H9 (cell line): ENCODE results near the gene CYB5R2. TPM values are rescaled to one million over a fixed set of nuclear protein-coding genes. Genes with fewer than 3 reads are reported as not detected.

Experiments
- DNase-seq: peaks from one replicate; pipeline ENCODE4 v3.0.0-alpha.2; 2017
- H2AFZ ChIP-seq: one replicate; pipeline ENCODE4 v1.6.1; 2013; ENCODE audit warnings: mild to moderate bottlenecking, low read length, control low read depth, moderate library complexity
- H2AK5ac ChIP-seq: 2 replicates; pipeline ENCODE4 v1.6.1; 2013; ENCODE audit warnings: low read length, control low read depth, mixed read lengths; ENCODE audit not compliant: insufficient read length
- H2BK120ac ChIP-seq: one replicate; pipeline ENCODE4 v1.6.1; 2013; ENCODE audit warnings: low read depth, mild to moderate bottlenecking, low read length, control low read depth, inconsistent platforms; ENCODE audit not compliant: poor library complexity, severe bottlenecking
- H2BK12ac ChIP-seq: 2 replicates; pipeline ENCODE4 v1.6.1; 2013; ENCODE audit warnings: low read length, control low read depth, mixed read lengths, low read depth; ENCODE audit not compliant: insufficient read length
- H2BK15ac ChIP-seq: 2 replicates; pipeline ENCODE4 v1.6.1; 2013; ENCODE audit warnings: low read depth, low read length, control low read depth
- H2BK20ac ChIP-seq: one replicate; pipeline ENCODE4 v1.6.1; 2013; ENCODE audit warnings: low read depth, mild to moderate bottlenecking, low read length, control low read depth, inconsistent platforms; ENCODE audit not compliant: poor library complexity, severe bottlenecking
- H2BK5ac ChIP-seq: 2 replicates; pipeline ENCODE4 v1.6.1; 2013; ENCODE audit warnings: low read length, control low read depth, mixed read lengths; ENCODE audit not compliant: insufficient read length
- H3K14ac ChIP-seq: 2 replicates; pipeline ENCODE4 v1.6.1; 2013; ENCODE audit warnings: low read length, control low read depth; ENCODE audit not compliant: insufficient read depth
- H3K18ac ChIP-seq: 2 replicates; pipeline ENCODE4 v1.6.1; 2013; ENCODE audit warnings: low read depth, mild to moderate bottlenecking, mixed read lengths, low read length, control low read depth; ENCODE audit not compliant: insufficient read length
- H3K23ac ChIP-seq: 2 replicates; pipeline ENCODE4 v1.6.1; 2013; ENCODE audit warnings: low read length, control low read depth, mixed read lengths, low read depth; ENCODE audit not compliant: insufficient read length
- H3K23me2 ChIP-seq: 2 replicates; pipeline ENCODE4 v1.6.1; 2013; ENCODE audit warnings: low read depth, mild to moderate bottlenecking, mixed read lengths, low read length, control low read depth; ENCODE audit not compliant: insufficient read length, poor library complexity, severe bottlenecking
- H3K27ac ChIP-seq: 2 replicates; pipeline ENCODE4 v1.5.1; 2013; ENCODE audit warnings: low read length, control low read depth, mixed read lengths, low read depth; ENCODE audit not compliant: insufficient read length
- H3K27me3 ChIP-seq: 2 replicates; pipeline ENCODE4 v1.6.1; 2013; ENCODE audit warnings: low read length, control low read depth, inconsistent platforms; ENCODE audit not compliant: insufficient read depth
- H3K4ac ChIP-seq: 2 replicates; pipeline ENCODE4 v1.6.1; 2013; ENCODE audit warnings: low read depth, mild to moderate bottlenecking, control low read depth, inconsistent platforms, low read length, moderate library complexity
- H3K4me1 ChIP-seq: 2 replicates; pipeline ENCODE4 v1.6.1; 2013; ENCODE audit warnings: low read length, control low read depth, inconsistent platforms; ENCODE audit not compliant: insufficient read depth
- H3K4me2 ChIP-seq: 2 replicates; pipeline ENCODE4 v1.6.1; 2013; ENCODE audit warnings: low read length, control low read depth, mixed read lengths; ENCODE audit not compliant: insufficient read length, insufficient read depth
- H3K56ac ChIP-seq: 2 replicates; pipeline ENCODE4 v1.6.1; 2013; ENCODE audit warnings: low read depth, mild to moderate bottlenecking, mixed read lengths, low read length, control low read depth; ENCODE audit not compliant: insufficient read length
- H3K79me1 ChIP-seq: 2 replicates; pipeline ENCODE4 v1.6.1; 2013; ENCODE audit warnings: low read depth, mild to moderate bottlenecking, moderate library complexity, low read length, control low read depth, inconsistent platforms; ENCODE audit not compliant: insufficient read depth, poor library complexity, severe bottlenecking
- H3K79me2 ChIP-seq: 2 replicates; pipeline ENCODE4 v1.6.1; 2013; ENCODE audit warnings: low read length, control low read depth, inconsistent platforms; ENCODE audit not compliant: insufficient read depth
- H3K9ac ChIP-seq: 2 replicates; pipeline ENCODE4 v1.6.1; 2013; ENCODE audit warnings: low read length, control low read depth, mixed read lengths; ENCODE audit not compliant: insufficient read length; ENCODE audit errors: extremely low read depth
- H3K9me3 ChIP-seq: one replicate; pipeline ENCODE4 v1.6.1; 2013; ENCODE audit warnings: low read depth, low read length, inconsistent platforms; ENCODE audit not compliant: control insufficient read depth
- H3T11ph ChIP-seq: one replicate; pipeline ENCODE4 v1.6.1; 2013; ENCODE audit warnings: mild to moderate bottlenecking, low read length, control low read depth, inconsistent platforms
- H4K20me1 ChIP-seq: one replicate; pipeline ENCODE4 v1.6.1; 2013; ENCODE audit not compliant: control insufficient read depth, insufficient read length, insufficient read depth
- H4K5ac ChIP-seq: 2 replicates; pipeline ENCODE4 v1.6.1; 2013; ENCODE audit warnings: low read depth, mild to moderate bottlenecking, mixed read lengths, low read length, control low read depth; ENCODE audit not compliant: insufficient read length
- H4K8ac ChIP-seq: replicated peaks from 2 replicates; pipeline ENCODE4 v1.6.1; 2013; ENCODE audit warnings: low read length, control low read depth, mixed read lengths, low read depth; ENCODE audit not compliant: insufficient read length
- H4K91ac ChIP-seq: 2 replicates; pipeline ENCODE4 v1.6.1; 2013; ENCODE audit warnings: low read depth, mild to moderate bottlenecking, moderate library complexity, mixed read lengths, low read length, control low read depth; ENCODE audit not compliant: insufficient read length
- H3K27ac Mint-ChIP-seq, 3 experiments: 2 replicates in 2 of 3; 3 replicates in 1 of 3; pipeline ENCODE4 v1.8.0; 2020 to 2021; ENCODE audit warnings: mixed read lengths in 3 of 3, mild to moderate bottlenecking in 1 of 3, moderate library complexity in 1 of 3
- H3K27me3 Mint-ChIP-seq: 2 replicates; pipeline ENCODE4 v1.8.0; 2021; ENCODE audit warnings: low read depth, mild to moderate bottlenecking, moderate library complexity, mixed read lengths
- H3K36me3 Mint-ChIP-seq, 3 experiments: 2 replicates in 2 of 3; 3 replicates in 1 of 3; pipeline ENCODE4 v1.8.0; 2020 to 2021; ENCODE audit warnings: low read depth in 3 of 3, mixed read lengths in 3 of 3; ENCODE audit not compliant: insufficient read depth in 1 of 3
- H3K4me1 Mint-ChIP-seq, 2 experiments: 2 replicates each; pipeline ENCODE4 v1.8.0; 2020; ENCODE audit warnings: mixed read lengths in 2 of 2
- H3K4me3 Mint-ChIP-seq, 2 experiments: 2 replicates in 1 of 2; 3 replicates in 1 of 2; pipeline ENCODE4 v1.8.0; 2020 to 2021; ENCODE audit warnings: mild to moderate bottlenecking in 2 of 2, mixed read lengths in 2 of 2, moderate library complexity in 1 of 2
- H3K9me3 Mint-ChIP-seq, 2 experiments: 2 replicates in 1 of 2; 3 replicates in 1 of 2; pipeline ENCODE4 v1.8.0; 2020; ENCODE audit warnings: mild to moderate bottlenecking in 2 of 2, mixed read lengths in 2 of 2, moderate library complexity in 1 of 2
- CTCF ChIP-seq: fragments of 200-600 bp; sonication (generic); conservative IDR thresholded peaks from 3 replicates; pipeline ENCODE4 v1.8.0; 2021; ENCODE audit warnings: antibody characterized with exemption, mild to moderate bottlenecking
- WGBS: extraction: QIAGEN DNeasy Blood & Tissue Kit; methylation state at CpG from one replicate; pipeline ENCODE4 v1.1.7; 2013; ENCODE audit warnings: missing lambda C conversion rate, low lambda C conversion rate, mixed read lengths; ENCODE audit not compliant: insufficient read length; ENCODE audit errors: extremely low coverage; 5-methylcytosine and 5-hydroxymethylcytosine counted together
- total RNA-seq: library from RNA; stranded (reverse); gene quantifications from 2 replicates; pipeline ENCODE4 v1.2.1, GENCODE V29; 2021

CYB5R2 gene
- total RNA-seq, 1 experiment from 2014 or later: 44.5 TPM

GRCh38 chr11:7635137-7635536 is 38.2 kb downstream of the CYB5R2 start:
- Histone ChIP-seq H3K79me1 (no peaks in the 10 kb centered on the region), H3K4me2 (no peak overlapping the region), H3K27me3 (no peaks in the 10 kb centered on the region), H3K4ac (no peak overlapping the region), H2BK20ac (no peak overlapping the region), H4K5ac (no peak overlapping the region), H2AK5ac (no peak overlapping the region), H3K27ac (no peak overlapping the region), H2AFZ (no peak overlapping the region), H4K8ac (no peak overlapping the region), H3K18ac (no peak overlapping the region), H4K91ac (no peak overlapping the region), H3K23ac (no peak overlapping the region), H2BK5ac (no peak overlapping the region), H4K20me1 (no peaks in the 10 kb centered on the region), H2BK15ac (no peak overlapping the region), H3K4me1 (no peaks in the 10 kb centered on the region), H2BK120ac (no peak overlapping the region), H3T11ph (no peak overlapping the region), H3K23me2 (no peaks in the 10 kb centered on the region), H3K9ac (no peak overlapping the region), H2BK12ac (no peak overlapping the region), H3K56ac (no peak overlapping the region), H3K9me3 (no peaks in the 10 kb centered on the region), H3K14ac (no peak overlapping the region), H3K79me2 (no peaks in the 10 kb centered on the region)
- Mint-ChIP-seq H3K4me3 (no peak overlapping the region), H3K27ac (no peak overlapping the region), H3K4me1 (peaks cover 29 to 33% of the 10 kb centered on the region in 2 experiments), H3K36me3 (peaks cover 0 to 24% (median 11%) of the 10 kb centered on the region in 3 experiments; a peak in 4 of 7 replicates), H3K27me3 (no peaks in the 10 kb centered on the region), H3K9me3 (no peaks in the 10 kb centered on the region)
- no CpG with 5 or more reads among the region's 4 CpGs for WGBS
- no peak for TF ChIP-seq CTCF
- no peak for DNase-seq
